GM10248 (cell line): ENCODE data around the gene DBX1.

ENCODE experiments used
- CTCF ChIA-PET: fragments of 300-600 bp; sonication (Branson Sonifier 250); formaldehyde crosslinking; extraction: SDS; loops from one replicate; lab custom pipeline; 2021; ENCODE audit warnings: antibody characterized with exemption; lab: Yijun Ruan, JAX
- POLR2A ChIA-PET: fragments of 350-650 bp; sonication (Branson Sonifier 250); formaldehyde crosslinking; extraction: SDS; loops from one replicate; lab custom pipeline; 2020; ENCODE audit warnings: antibody characterized with exemption; lab: Yijun Ruan, JAX
- DNase-seq: peaks from one replicate; pipeline ENCODE4 v3.0.0; 2012; ENCODE audit errors: extremely low spot score
- CTCF ChIP-seq: IDR thresholded peaks from 2 replicates; pipeline ENCODE4 v1.5.1; 2012; ENCODE audit warnings: mild to moderate bottlenecking, low read depth; ENCODE audit errors: extremely low read depth, missing control alignments, control extremely low read depth

The DBX1 gene

GRCh38 chr11:20125927-20126326, 34.3 kb downstream of the DBX1 start:
- POLR2A ChIA-PET = no interaction called here
- no peak for DNase-seq
- TF ChIP-seq CTCF = no peak
- CTCF ChIA-PET = interaction anchor here (1.0 to 6.6 kb wide), 3 partner anchors 11 to 229 kb away, joined by 3 to 145 read pairs (median 91); no protein-coding TSS in a partner anchor

GRCh38 chr11:20122131-20122530, 38.1 kb downstream of the DBX1 start:
- POLR2A ChIA-PET = no interaction called here
- TF ChIP-seq CTCF = no peak
- CTCF ChIA-PET = no interaction called here

GRCh38 chr11:20120134-20120925, 39.9 kb downstream of the DBX1 start:
- ChIA-PET POLR2A (no interaction called here), CTCF (no interaction called here)
- DNase-seq = no peak
- no peak for TF ChIP-seq CTCF

More at GRCh38 chr11:20122131-20122530, 38.1 kb downstream of the DBX1 start:
- DNase-seq = no peak

- CTCF ChIA-PET = interaction anchor here (3.6 kb wide), 1 partner anchor 13 kb away, joined by 19 read pairs; no protein-coding TSS in a partner anchor
- DNase-seq = no peak
- POLR2A ChIA-PET = no interaction called here
- no peak for TF ChIP-seq CTCF
Observed at GRCh38 chr11:20119315-20119714, 41.0 kb downstream of the DBX1 start.

GRCh38 chr11:20118209-20118608, 42.1 kb downstream of the DBX1 start:
- DNase-seq = no peak
- ChIA-PET POLR2A (no interaction called here), CTCF (interaction anchor here (1.2 to 11.2 kb wide), 4 partner anchors 9 to 234 kb away, joined by 4 to 91 read pairs (median 12); no protein-coding TSS in a partner anchor)
- TF ChIP-seq CTCF = no peak

GRCh38 chr11:20117291-20117690, 43.0 kb downstream of the DBX1 start:
- ChIA-PET CTCF (interaction anchor here (1.2 to 11.2 kb wide), 5 partner anchors 9 to 238 kb away, joined by 4 to 91 read pairs (median 5); no protein-coding TSS in a partner anchor), POLR2A (no interaction called here)

More at GRCh38 chr11:20117291-20117690, 43.0 kb downstream of the DBX1 start:
- TF ChIP-seq CTCF = no peak
- no peak for DNase-seq
